Fibroblast of lung (primary cell): ENCODE results near the gene LMAN1L. TPM values are rescaled to one million over a fixed set of nuclear protein-coding genes. Genes with fewer than 3 reads are reported as not detected.

Source experiments
- DNase-seq, 2 donors: peaks; one replicate each; pipeline versions ENCODE4 v3.0.0 to v3.0.0-alpha.2; 2010; ENCODE audit warnings: low read depth in 2 of 2
- H2AFZ ChIP-seq: 2 replicates; pipeline ENCODE4 v1.5.1; 2012; ENCODE audit warnings: low read length, control low read depth, inconsistent platforms
- H3K27ac ChIP-seq: 2 replicates; pipeline ENCODE4 v1.5.1; 2011; ENCODE audit warnings: low read length, control low read depth; ENCODE audit not compliant: insufficient read depth
- H3K27me3 ChIP-seq: 2 replicates; pipeline ENCODE4 v1.5.1; 2011; ENCODE audit warnings: mild to moderate bottlenecking, low read length; ENCODE audit not compliant: control insufficient read depth, insufficient read depth
- H3K36me3 ChIP-seq: 2 replicates; pipeline ENCODE4 v1.5.1; 2011; ENCODE audit warnings: low read length; ENCODE audit not compliant: control insufficient read depth, insufficient read depth
- H3K4me1 ChIP-seq: 2 replicates; pipeline ENCODE4 v1.5.1; 2011; ENCODE audit warnings: low read length; ENCODE audit not compliant: control insufficient read depth, insufficient read depth; ENCODE audit errors: extremely low read depth
- H3K4me2 ChIP-seq: 2 replicates; pipeline ENCODE4 v1.5.1; 2011; ENCODE audit warnings: low read length, control low read depth; ENCODE audit not compliant: insufficient read depth; ENCODE audit errors: extremely low read depth
- H3K4me3 ChIP-seq, 4 experiments: fragments of 200-600 bp in 1 of 4; sonication (generic) in 1 of 4; replicated peaks in 1 of 4; 2 replicates each; pipeline ENCODE4 v1.5.1; 2011 to 2016; ENCODE audit warnings: low read length in 4 of 4, low read depth in 3 of 4, mild to moderate bottlenecking in 3 of 4, control low read depth in 2 of 4, inconsistent platforms in 1 of 4, mixed read lengths in 1 of 4; ENCODE audit not compliant: insufficient read depth in 1 of 4; ENCODE audit errors: control extremely low read depth in 1 of 4
- H3K79me2 ChIP-seq: 2 replicates; pipeline ENCODE4 v1.5.1; 2012; ENCODE audit warnings: mild to moderate bottlenecking, low read length, inconsistent platforms; ENCODE audit not compliant: control insufficient read depth, insufficient read depth
- H3K9ac ChIP-seq: 2 replicates; pipeline ENCODE4 v1.5.1; 2011; ENCODE audit warnings: mild to moderate bottlenecking, low read length, control low read depth; ENCODE audit not compliant: insufficient read depth
- H3K9me3 ChIP-seq: 2 replicates; pipeline ENCODE4 v1.5.1; 2012; ENCODE audit warnings: low read depth, low read length; ENCODE audit not compliant: control insufficient read depth, insufficient read depth
- H4K20me1 ChIP-seq: 2 replicates; pipeline ENCODE4 v1.5.1; 2011; ENCODE audit warnings: low read length; ENCODE audit not compliant: control insufficient read depth, insufficient read depth; ENCODE audit errors: extremely low read depth
- CTCF ChIP-seq, 2 donors: IDR thresholded peaks in 1 of 2; conservative IDR thresholded peaks in 1 of 2; 1 replicate in 1 of 2; 2 replicates in 1 of 2; pipeline ENCODE4 v1.5.1; 2011 to 2012; ENCODE audit warnings: low read length in 2 of 2, control low read depth in 1 of 2, inconsistent platforms in 1 of 2, low read depth in 1 of 2, mild to moderate bottlenecking in 1 of 2
- EZH2 ChIP-seq: IDR thresholded peaks from 2 replicates; pipeline ENCODE4 v1.5.1; 2012; ENCODE audit warnings: low read length, control low read depth, mild to moderate bottlenecking; ENCODE audit errors: missing control alignments
- polyA plus RNA-seq, 2 donors: library from polyadenylated mRNA; depleted of rRNA in 1 of 2; stranded (reverse) in 1 of 2; unstranded in 1 of 2; fragments of >200 nt; gene quantifications; 2 replicates each; pipeline ENCODE4 v1.2.1, GENCODE V29; 2011 to 2012; ENCODE audit warnings: missing spikeins in 1 of 2
- total RNA-seq: library from RNA; depleted of rRNA; stranded (reverse); fragments of >200 nt; gene quantifications from 2 replicates; pipeline ENCODE4 v1.2.1, GENCODE V29; 2014

Gene LMAN1L
- total and polyA plus RNA-seq, 2 donors (not counting 1 experiment from before 2014, with no cell fraction given): not detected

GRCh38 chr15:74780523-74781430 lies 31.9 kb upstream of the LMAN1L start:
- Histone ChIP-seq H3K27ac (no peak overlapping the region), H3K9ac (no peak overlapping the region), H3K27me3 (no peaks in the 10 kb centered on the region), H3K4me3 (peak overlapping the region in 1 of 4 experiments; percentile 64), H3K4me1 (peaks cover 39% of the 10 kb centered on the region), H3K9me3 (no peaks in the 10 kb centered on the region), H3K36me3 (no peaks in the 10 kb centered on the region), H3K79me2 (peaks cover 34% of the 10 kb centered on the region), H3K4me2 (peak overlapping the region; percentile 98), H2AFZ (no peak overlapping the region), H4K20me1 (no peaks in the 10 kb centered on the region)
- peak; percentile 19 to 24 for DNase-seq
- TF ChIP-seq EZH2 (no peak), CTCF (conservative IDR thresholded peaks at IDR 0.05 in 1 of 2, IDR thresholded peaks at IDR 0.05 in 1 of 2; ENCODE audit: low read depth in 1 of 2, low read length in 2 of 2) (no peak)

DNA sequence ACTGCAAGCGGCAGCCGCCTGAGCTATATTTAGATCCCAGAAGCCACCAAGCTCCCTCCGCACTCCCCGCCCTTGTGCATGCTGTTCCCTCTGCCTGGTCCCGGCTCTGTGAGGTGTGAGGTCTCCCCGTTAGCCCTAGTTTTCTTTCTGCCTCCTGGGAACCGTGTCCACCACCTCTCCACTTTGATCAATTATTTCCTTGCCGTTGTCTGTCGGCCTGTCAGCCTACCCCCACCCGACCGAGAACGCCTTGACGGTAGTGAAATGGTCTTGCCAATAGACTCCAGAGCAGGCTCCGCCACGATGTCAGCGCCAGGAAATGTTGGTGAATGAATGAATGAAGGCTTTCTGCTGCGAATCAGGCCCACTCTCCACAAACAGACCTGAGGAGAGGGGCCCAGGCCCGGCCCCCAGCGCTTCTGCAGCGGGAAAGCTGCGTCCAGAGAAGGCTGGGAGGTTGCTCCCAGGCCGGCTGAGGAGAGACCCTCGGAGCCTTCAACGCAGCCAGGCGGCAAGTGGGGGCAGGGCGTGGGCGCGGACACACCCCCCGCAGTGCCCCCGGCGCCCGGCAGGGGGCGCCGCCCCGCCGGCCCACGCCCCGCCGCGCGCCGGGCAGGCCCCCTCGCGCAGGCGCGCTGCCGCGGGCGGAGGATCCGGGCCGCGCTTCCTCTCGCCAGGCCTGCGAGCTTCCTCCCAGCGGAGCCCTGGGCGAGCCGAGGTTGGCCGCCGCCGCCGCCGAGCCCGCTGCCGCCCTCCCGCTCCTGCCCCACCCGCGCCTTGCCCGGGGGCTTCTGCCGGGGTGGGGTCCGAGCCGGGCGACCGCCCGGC lies 31.0 kb upstream of the LMAN1L start, which contains the start of gene CSK:
CSK (plus strand) TSS at position 650 of the 828 bp plus-strand sequence. CDS start 16,218 bp downstream, outside the sequence.
- Histone ChIP-seq H3K4me2 (peak within 1 kb of the TSS; percentile 100), H3K36me3 (no peaks in the 10 kb centered on the region), H3K27ac (peak within 1 kb of the TSS; percentile 57), H4K20me1 (no peaks in the 10 kb centered on the region), H3K9me3 (no peaks in the 10 kb centered on the region), H3K27me3 (no peaks in the 10 kb centered on the region), H3K4me3 (peak within 1 kb of the TSS; percentile 71 to 90 (median 88)), H2AFZ (peak within 1 kb of the TSS; percentile 58), H3K4me1 (peaks cover 44% of the 10 kb centered on the region), H3K9ac (peak within 1 kb of the TSS; percentile 69), H3K79me2 (peaks cover 42% of the 10 kb centered on the region)
- TF ChIP-seq EZH2 (no peak), CTCF (conservative IDR thresholded peaks at IDR 0.05 in 1 of 2, IDR thresholded peaks at IDR 0.05 in 1 of 2; ENCODE audit: low read depth in 1 of 2, low read length in 2 of 2) (peak in 1 of 2 donors; percentile 33)
- peak; percentile 47 to 61 for DNase-seq
